Amygdala (tissue), 56 donors: ENCODE results near the gene TRIM63.
A peak's percentile ranks its signal among the peaks of the same experiment; 100 is the strongest.

Experiments used
- DNase-seq, 56 donors: peaks; one replicate each; lab custom pipeline; 2025; lab: John Stamatoyannopoulos, UW

TRIM63 gene

GRCh38 chr1:26021647-26022403, 45.6 kb downstream of the TRIM63 start, which contains the start of gene EXTL1:
EXTL1 (plus strand) TSS chr1:26021775; CDS start chr1:26022647, 872 bp downstream.
- DNase-seq = peak in 37 of 56 donors; percentile 13 to 82 (median 52)

- no peak for DNase-seq
Measured at GRCh38 chr1:26020941-26021646, 46.3 kb downstream of the TRIM63 start.

GRCh38 chr1:26020330-26020768, 47.1 kb downstream of the TRIM63 start:
- peak in 11 of 56 donors; percentile 12 to 50 (median 29) for DNase-seq

GRCh38 chr1:26019641-26020315, 47.7 kb downstream of the TRIM63 start:
- DNase-seq = no peak

- DNase-seq = no peak
Measured at GRCh38 chr1:26017606-26018005, 49.8 kb downstream of the TRIM63 start.

GRCh38 chr1:26016953-26017545, 50.4 kb downstream of the TRIM63 start:
- DNase-seq = no peak

- DNase-seq = peak in 18 of 56 donors; percentile 14 to 66 (median 36)
Measured at GRCh38 chr1:26016258-26016952, 51.0 kb downstream of the TRIM63 start.

- DNase-seq = no peak
Measured at GRCh38 chr1:26015358-26015757, 52.1 kb downstream of the TRIM63 start.

GRCh38 chr1:26014179-26014578, 53.3 kb downstream of the TRIM63 start:
- no peak for DNase-seq

- no peak for DNase-seq
Measured at GRCh38 chr1:26012864-26013263, 54.6 kb downstream of the TRIM63 start.

GRCh38 chr1:26010825-26011224, 56.6 kb downstream of the TRIM63 start:
- DNase-seq = no peak

GRCh38 chr1:26009796-26010447, 57.5 kb downstream of the TRIM63 start:
- no peak for DNase-seq

- DNase-seq = no peak
Measured at GRCh38 chr1:26006710-26007109, 60.7 kb downstream of the TRIM63 start.

GRCh38 chr1:26005434-26006105, 61.9 kb downstream of the TRIM63 start:
- no peak for DNase-seq

GRCh38 chr1:26003756-26004155, 63.7 kb downstream of the TRIM63 start:
- DNase-seq = no peak

GRCh38 chr1:26003262-26003661, 64.2 kb downstream of the TRIM63 start:
- no peak for DNase-seq
